ENCODE data around the gene TNNI2. TPM values are rescaled to one million over a fixed set of nuclear protein-coding genes. Genes with fewer than 3 reads are reported as not detected.

Gene TNNI2
- polyA plus RNA-seq, 1 donor (not counting 4 experiments of a cell fraction or from before 2014, with no cell fraction given) = 10.7 TPM

GRCh38 chr11:1888811-1889210 lies 50.0 kb downstream of the TNNI2 start:
- no peaks in the 10 kb centered on the region for H3K4me1 ChIP-seq (ENCODE audit: control insufficient read depth, extremely low read depth, insufficient read depth, low read length)
- H3K27me3 ChIP-seq (ENCODE audit: control insufficient read depth, extremely low read depth, insufficient read depth, low read length) = peaks cover 3% of the 10 kb centered on the region
- H4K20me1 ChIP-seq (ENCODE audit: control insufficient read depth, extremely low read depth, insufficient read depth, low read length) = no peaks in the 10 kb centered on the region
- dilution Hi-C loops (cut with MboI; ENCODE audit: extremely low pct_ligation_motif_present, low sequenced_read_pairs) = no loop called here
- no peak overlapping the region for H2AFZ ChIP-seq (ENCODE audit: control insufficient read depth, low read length)
- no peak overlapping the region for H3K4me2 ChIP-seq (ENCODE audit: control insufficient read depth, extremely low read depth, insufficient read depth, low read depth, low read length)
- no peaks in the 10 kb centered on the region for H3K9me3 ChIP-seq (ENCODE audit: control insufficient read depth, low read depth, low read length)
- TF ChIP-seq EZH2 (IDR thresholded peaks at IDR 0.05; ENCODE audit: low read length) = no peak
- TF ChIP-seq CTCF (optimal IDR thresholded peaks at IDR 0.05 in 1 of 3, IDR thresholded peaks at IDR 0.05 in 1 of 3, conservative IDR thresholded peaks at IDR 0.05 in 1 of 3; ENCODE audit: extremely low read depth in 1 of 3, insufficient read depth in 2 of 3, low read length in 3 of 3) = no peak
- H3K36me3 ChIP-seq (ENCODE audit: control insufficient read depth in 2 of 2, extremely low read depth in 1 of 2, insufficient read depth in 2 of 2, low read length in 2 of 2) = no peaks in the 10 kb centered on the region
- no peaks in the 10 kb centered on the region for H3K9me1 ChIP-seq (ENCODE audit: control insufficient read depth, extremely low read depth, insufficient read depth, low read length)
- no peak for FAIRE-seq
- H3K9ac ChIP-seq (ENCODE audit: control insufficient read depth, extremely low read depth, insufficient read depth, low read length) = no peak overlapping the region
- H3K4me3 ChIP-seq (ENCODE audit: control insufficient read depth in 2 of 3, extremely low read depth in 1 of 3, insufficient read depth in 2 of 3, low read depth in 1 of 3, low read length in 3 of 3) = no peak overlapping the region
- H3K79me2 ChIP-seq (ENCODE audit: control insufficient read depth, insufficient read depth, low read length) = no peaks in the 10 kb centered on the region
- no peak overlapping the region for H3K27ac ChIP-seq (ENCODE audit: control insufficient read depth, insufficient read depth, low read length)
- DNase-seq (ENCODE audit: low read depth, low spot score) = no peak

DNA sequence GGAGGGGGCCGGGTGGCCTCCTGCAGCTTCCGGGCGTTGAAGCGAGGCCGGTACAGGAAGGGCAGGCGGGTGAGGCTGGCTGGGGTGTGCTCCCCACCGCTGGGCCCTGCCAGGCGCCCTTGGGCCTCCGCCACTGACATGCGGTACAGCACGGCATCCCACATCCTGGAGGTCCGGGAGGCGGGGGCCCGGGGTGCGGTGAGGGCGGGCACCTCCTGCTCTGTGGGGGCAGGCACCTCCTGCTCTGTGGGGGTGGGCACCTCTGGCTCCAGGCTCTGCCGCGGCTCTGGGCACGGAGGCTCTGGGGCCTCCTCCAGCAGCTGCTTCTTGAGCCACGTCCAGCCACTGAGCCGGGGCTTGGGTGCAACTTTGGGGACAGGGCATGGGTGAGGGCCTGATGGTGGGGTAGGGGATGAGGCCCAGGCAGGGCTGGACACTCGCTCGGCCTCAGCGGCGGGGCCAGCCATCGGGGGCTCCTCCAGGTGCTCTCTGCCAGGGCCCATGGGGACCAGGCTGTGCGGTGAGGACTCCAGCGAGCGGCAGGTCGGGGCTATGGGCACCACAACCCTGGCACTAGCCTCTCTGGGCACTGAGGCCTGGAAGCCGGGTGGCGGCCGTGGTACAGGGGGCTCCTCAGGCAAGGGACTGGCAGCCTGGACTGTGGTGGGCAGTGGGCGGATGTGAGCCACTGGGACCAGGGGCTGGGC lies 50.6 kb downstream of the TNNI2 start:
- no peak overlapping the region for H3K4me3 ChIP-seq (ENCODE audit: control insufficient read depth in 2 of 3, extremely low read depth in 1 of 3, insufficient read depth in 2 of 3, low read depth in 1 of 3, low read length in 3 of 3)
- H3K9me1 ChIP-seq (ENCODE audit: control insufficient read depth, extremely low read depth, insufficient read depth, low read length) = no peaks in the 10 kb centered on the region
- no peaks in the 10 kb centered on the region for H4K20me1 ChIP-seq (ENCODE audit: control insufficient read depth, extremely low read depth, insufficient read depth, low read length)
- H3K4me2 ChIP-seq (ENCODE audit: control insufficient read depth, extremely low read depth, insufficient read depth, low read depth, low read length) = no peak overlapping the region
- dilution Hi-C loops (cut with MboI; ENCODE audit: extremely low pct_ligation_motif_present, low sequenced_read_pairs) = no loop called here
- DNase-seq (ENCODE audit: low read depth, low spot score) (no peak), FAIRE-seq (no peak)
- H3K79me2 ChIP-seq (ENCODE audit: control insufficient read depth, insufficient read depth, low read length) = no peaks in the 10 kb centered on the region
- no peaks in the 10 kb centered on the region for H3K4me1 ChIP-seq (ENCODE audit: control insufficient read depth, extremely low read depth, insufficient read depth, low read length)
- TF ChIP-seq CTCF (optimal IDR thresholded peaks at IDR 0.05 in 1 of 3, IDR thresholded peaks at IDR 0.05 in 1 of 3, conservative IDR thresholded peaks at IDR 0.05 in 1 of 3; ENCODE audit: extremely low read depth in 1 of 3, insufficient read depth in 2 of 3, low read length in 3 of 3) (no peak), EZH2 (IDR thresholded peaks at IDR 0.05; ENCODE audit: low read length) (no peak)
- no peak overlapping the region for H3K9ac ChIP-seq (ENCODE audit: control insufficient read depth, extremely low read depth, insufficient read depth, low read length)
- peaks cover 3% of the 10 kb centered on the region for H3K27me3 ChIP-seq (ENCODE audit: control insufficient read depth, extremely low read depth, insufficient read depth, low read length)
- H2AFZ ChIP-seq (ENCODE audit: control insufficient read depth, low read length) = no peak overlapping the region
- no peaks in the 10 kb centered on the region for H3K36me3 ChIP-seq (ENCODE audit: control insufficient read depth in 2 of 2, extremely low read depth in 1 of 2, insufficient read depth in 2 of 2, low read length in 2 of 2)
- H3K27ac ChIP-seq (ENCODE audit: control insufficient read depth, insufficient read depth, low read length) = no peak overlapping the region
- no peaks in the 10 kb centered on the region for H3K9me3 ChIP-seq (ENCODE audit: control insufficient read depth, low read depth, low read length)
